GM19025 (cell line): Measurements from ENCODE around the gene NRG2.

Experiments used
- ATAC-seq: cut with Tn5 transposase; IDR thresholded peaks from one replicate; pipeline ENCODE4 v1.9.1; 2021; ENCODE audit warnings: mild to moderate bottlenecking, low read depth, moderate library complexity; ENCODE audit not compliant: unreplicated experiment

Gene NRG2

DNA sequence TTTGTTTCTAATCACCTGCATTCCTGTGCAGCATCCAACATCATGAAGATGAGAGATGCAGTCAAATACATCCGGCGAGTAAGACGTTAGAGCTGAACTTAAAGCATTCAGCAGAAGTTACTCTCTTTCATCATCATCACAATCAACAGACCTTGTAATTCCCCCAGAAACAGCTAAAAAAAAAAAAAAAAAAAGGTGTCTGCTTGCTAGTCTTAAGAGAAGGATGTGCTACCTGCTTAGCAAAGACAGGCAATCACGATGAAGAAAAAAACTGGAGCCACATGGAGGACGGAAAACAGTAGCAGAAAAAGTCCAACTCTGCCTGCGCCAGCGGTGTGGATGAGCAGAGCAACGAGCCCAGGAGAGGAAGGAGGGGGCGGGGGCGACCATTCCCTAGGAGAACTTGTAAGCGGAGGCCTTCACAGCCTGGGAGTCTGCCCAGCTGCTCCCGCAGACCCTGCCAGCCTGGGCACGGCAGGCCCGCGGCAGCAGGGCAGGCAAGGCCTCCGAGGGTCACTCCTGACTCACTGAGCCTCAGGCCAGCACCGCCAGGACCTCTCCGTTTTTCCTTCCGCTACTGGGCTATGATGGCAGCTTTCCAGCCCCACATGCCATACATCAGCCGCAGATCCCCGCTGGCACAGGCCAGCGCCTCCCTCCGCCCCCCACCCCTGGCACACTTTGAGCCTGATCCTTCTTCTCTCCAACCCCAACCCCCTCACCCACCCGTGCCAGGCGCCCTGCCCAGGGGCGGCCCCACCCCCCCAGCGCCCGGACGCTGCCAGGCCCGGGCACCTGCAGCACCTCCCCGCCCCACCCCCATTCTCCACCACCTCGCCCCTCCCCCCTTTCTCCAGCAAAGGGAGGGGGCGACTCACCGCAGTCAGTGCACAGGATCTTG, 1.4 kb downstream of the NRG2 start:
- no peak for ATAC-seq

DNA sequence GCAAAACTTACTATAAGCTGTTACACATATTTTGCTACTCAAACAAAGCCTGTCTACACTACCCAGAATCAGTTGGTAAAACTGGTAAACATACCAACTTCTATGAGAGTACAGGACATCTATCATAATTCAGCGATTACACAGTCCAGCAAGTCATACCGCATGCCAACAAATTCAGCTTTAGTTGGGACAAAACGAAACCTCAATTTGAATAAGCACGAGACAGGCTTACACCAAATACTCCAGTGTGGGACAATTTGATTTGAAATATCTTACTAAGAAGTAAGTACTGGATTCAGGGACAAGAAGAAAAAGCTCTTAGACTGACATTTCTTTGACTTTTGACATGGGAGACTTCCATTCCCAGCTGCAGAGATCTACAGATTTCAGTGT, 2.0 kb downstream of the NRG2 start:
- no peak for ATAC-seq

GRCh38 chr5:140040358-140040757, 2.7 kb downstream of the NRG2 start:
- no peak for ATAC-seq

DNA sequence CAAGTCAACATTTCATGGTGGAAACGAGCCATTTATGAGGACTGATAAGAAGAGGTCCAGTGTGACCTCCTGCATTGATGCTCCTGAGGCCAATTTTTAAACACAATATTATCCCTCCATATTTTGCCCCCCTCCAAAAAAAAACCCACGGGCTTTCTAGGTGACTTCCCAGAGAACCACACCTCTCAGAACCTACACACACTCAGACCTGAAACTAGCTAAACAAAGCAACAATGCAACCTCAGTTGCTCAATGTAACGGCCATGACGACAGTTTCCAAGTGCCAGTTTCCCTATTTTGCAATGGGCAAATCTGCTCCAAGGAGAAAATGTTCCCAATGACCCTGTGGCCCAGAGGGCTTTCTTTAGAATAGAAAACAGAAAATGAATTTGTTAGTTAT, 3.5 kb downstream of the NRG2 start:
- ATAC-seq: peak; percentile 26

- no peak for ATAC-seq
Observed at GRCh38 chr5:140038373-140038957, 4.6 kb downstream of the NRG2 start.

- no peak for ATAC-seq
Observed at GRCh38 chr5:140037012-140037411, 6.1 kb downstream of the NRG2 start.

DNA sequence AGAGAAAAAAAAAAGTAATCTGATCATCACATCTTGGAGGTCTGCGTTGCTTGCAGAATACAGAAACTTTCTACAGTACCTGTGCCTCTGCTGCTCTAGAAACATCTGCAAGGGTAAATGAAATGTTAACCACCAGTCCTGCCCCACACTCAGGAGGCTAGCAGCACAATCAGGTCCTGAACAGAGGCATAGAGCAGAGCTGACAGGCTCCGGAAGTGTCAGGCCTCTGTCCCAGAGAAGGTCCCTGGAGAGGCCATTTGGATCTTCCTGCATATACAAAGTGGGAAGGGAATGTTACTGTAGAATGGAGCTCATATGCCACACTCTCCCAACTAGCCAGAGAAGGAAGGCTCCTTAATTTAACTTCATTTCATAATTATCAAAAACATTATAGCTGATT, 7.2 kb downstream of the NRG2 start:
- ATAC-seq: no peak

DNA sequence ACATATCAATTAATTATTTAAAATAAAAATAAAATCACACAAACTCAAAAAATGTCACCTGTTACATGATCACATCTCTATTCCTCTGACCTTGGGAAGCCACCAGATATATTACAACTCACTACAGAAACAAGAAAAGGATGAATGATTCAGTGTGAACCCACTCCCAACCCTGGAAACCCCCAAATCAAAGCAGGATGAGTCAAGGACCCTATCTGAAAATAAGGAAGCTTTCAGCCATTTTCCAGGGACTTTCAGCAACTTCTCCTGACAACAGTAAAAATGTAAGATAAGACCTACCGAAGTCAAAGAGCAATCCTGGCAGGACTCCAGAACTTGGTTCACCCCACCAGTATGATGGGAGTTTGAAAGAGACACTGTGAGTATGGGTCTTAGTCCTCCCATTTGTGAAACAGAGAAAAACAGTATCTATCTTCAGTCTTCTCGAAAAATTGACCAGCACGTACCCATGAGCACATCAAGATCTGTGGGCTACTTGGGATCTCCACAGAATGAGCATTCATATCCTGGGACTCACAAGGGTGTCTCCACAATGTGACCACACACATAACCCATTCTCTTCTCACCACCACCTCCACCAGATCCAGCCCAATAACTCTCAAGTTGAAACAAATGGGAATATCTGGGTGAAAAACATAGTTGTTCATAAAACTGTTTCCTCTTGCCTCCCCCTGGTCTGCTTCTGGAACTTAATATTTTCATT, 9.9 kb downstream of the NRG2 start:
- no peak for ATAC-seq

DNA sequence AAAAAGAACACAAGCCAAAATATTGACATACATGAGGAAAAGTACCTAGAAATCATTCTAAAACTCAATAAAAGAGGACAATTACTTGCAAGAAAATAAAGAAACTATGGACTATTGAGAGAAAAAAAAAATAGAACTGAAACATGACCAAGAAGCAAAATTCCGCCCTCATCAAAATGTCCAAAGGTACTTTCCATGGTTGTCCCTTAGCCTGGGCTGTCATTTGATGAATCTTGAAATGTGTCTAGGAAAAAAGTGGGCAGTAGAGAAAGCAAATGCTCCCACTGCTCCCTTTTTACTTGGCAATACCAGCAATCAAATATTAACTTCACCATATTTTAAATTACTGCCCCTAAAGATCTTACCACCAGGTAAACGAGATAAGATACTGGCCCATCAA, 10.8 kb downstream of the NRG2 start:
- no peak for ATAC-seq

- no peak for ATAC-seq
Observed at GRCh38 chr5:140027807-140028206, 15.3 kb downstream of the NRG2 start.

GRCh38 chr5:140025736-140026135, 17.4 kb downstream of the NRG2 start:
- ATAC-seq: no peak

- ATAC-seq: no peak
Observed at GRCh38 chr5:140024928-140025327, 18.2 kb downstream of the NRG2 start.

GRCh38 chr5:140023611-140024191, 19.4 kb downstream of the NRG2 start:
- no peak for ATAC-seq

DNA sequence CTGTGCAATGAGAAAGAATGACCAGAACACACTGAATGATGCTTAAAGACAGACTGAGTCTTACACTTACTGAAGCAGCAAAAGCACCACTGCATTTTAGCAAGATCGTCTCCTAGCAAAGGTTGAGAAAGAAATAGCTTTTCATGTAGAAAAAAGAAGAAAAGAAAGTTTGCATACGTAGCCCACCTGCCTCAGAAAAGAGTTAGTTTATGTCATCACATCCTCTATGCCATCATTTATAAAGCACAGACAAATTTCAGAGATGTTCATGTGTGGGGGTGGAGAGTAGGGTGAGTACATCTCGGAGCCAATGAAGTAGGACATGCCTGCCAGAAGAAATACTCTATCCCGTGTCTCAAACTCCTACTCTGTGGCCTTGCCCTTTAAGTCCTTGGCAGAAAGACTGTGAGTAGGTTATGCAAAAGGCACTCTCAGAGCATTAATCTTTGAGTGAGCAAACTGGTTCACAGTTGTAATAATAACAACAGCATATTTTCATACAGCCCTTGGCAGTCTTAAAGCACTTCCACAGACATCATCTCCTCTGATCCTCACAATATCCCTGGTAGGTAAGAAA, 22.4 kb downstream of the NRG2 start:
- ATAC-seq: no peak

GRCh38 chr5:140018920-140019644, 24.0 kb downstream of the NRG2 start:
- ATAC-seq: no peak

DNA sequence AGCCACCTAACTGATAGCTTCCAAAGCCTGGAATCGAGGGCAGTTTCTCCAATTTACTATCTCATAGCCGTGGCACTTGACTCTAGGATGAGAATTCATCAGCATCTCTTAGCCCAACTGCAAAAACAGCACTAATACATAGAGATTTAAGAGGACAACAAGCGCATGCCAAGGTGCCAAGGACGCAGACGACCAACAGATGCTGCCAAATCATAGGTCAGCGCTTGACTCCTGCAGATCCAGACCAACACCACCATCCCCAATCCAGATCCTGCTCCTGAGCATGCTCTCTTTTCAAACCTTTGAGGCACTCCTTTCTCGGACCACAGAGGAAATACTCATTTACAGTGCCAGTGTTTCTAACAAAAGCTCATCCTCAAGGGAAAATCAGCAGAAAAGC, 24.6 kb downstream of the NRG2 start:
- ATAC-seq: no peak

DNA sequence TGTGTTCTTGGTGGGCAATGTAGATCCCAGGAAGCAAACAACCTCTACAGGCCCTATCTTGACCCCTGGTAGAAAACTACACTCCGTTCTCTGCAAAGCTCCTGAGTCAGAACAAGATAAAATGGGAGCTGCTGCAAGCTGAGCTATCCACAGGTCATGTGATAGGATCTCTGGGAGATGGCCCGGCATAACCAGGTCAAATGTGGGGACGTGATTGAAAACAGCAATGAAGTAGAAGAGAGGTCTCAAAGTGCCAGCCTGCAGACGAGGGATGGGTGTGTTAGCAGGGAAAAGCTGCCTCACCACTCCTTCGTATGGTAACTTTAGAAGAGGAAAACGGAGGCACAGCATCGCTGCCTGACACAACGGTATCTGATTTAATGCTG, 25.0 kb downstream of the NRG2 start:
- ATAC-seq: no peak

DNA sequence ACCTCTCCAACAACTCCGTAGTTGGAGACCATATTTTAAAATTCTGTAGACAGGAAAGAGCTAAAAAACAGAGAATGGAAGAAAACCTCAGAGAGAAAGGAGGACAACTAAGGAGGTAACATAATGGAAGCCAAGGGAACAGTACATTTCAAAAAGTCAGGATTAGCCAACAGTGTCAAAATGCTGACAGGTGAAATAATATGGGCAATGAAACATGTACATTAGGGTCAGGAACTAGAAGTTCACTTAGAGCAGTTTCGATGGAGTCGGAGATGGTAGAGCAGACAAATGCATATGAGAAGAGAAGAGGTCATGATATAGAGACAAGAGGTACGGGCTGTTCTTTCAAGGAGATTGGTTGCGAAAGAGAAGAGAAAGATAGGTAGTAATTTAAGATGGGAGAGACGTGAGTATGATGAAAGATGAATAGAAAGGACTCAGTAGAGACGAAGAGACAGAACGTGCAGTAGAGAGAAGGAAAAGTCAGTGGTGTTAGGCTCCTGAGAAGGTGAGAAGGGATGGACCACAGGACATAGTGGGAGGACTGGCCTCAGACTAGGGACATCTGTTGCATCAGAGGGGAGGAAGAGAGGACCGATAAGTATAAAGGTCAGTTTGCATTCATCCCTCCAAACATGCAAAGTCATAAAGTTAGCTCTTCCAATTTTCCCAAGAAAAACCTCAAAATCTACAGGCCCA, 25.6 kb downstream of the NRG2 start:
- no peak for ATAC-seq

GRCh38 chr5:140015706-140016105, 27.4 kb downstream of the NRG2 start:
- no peak for ATAC-seq

GRCh38 chr5:140014751-140015150, 28.3 kb downstream of the NRG2 start:
- no peak for ATAC-seq
